Neural progenitor cell (in vitro differentiated cells): Measurements from ENCODE around the gene KLHL3. TPM values are rescaled to one million over a fixed set of nuclear protein-coding genes. Genes with fewer than 3 reads are reported as not detected.
A peak's percentile ranks its signal among the peaks of the same experiment; 100 is the strongest.

ENCODE experiments used
- DNase-seq: peaks from one replicate; pipeline ENCODE4 v3.0.0-alpha.2; 2016; ENCODE audit warnings: low spot score
- H2AFZ ChIP-seq: fragments of 200-600 bp; sonication (generic); replicated peaks from 2 replicates; pipeline ENCODE4 v1.6.1; 2016; ENCODE audit warnings: antibody characterized with exemption
- H3F3A ChIP-seq: fragments of 200-600 bp; sonication (generic); 2 replicates; pipeline ENCODE4 v1.6.1; 2016; ENCODE audit warnings: antibody characterized with exemption, low read depth
- H3K27ac ChIP-seq: fragments of 200-600 bp; sonication (generic); 2 replicates; pipeline ENCODE4 v1.5.1; 2016; ENCODE audit warnings: mild to moderate bottlenecking
- H3K27me3 ChIP-seq: fragments of 200-600 bp; sonication (generic); 2 replicates; pipeline ENCODE4 v1.6.1; 2016; ENCODE audit warnings: mild to moderate bottlenecking, moderate library complexity
- H3K36me3 ChIP-seq: fragments of 200-600 bp; sonication (generic); 2 replicates; pipeline ENCODE4 v1.5.1; 2016
- H3K4me1 ChIP-seq: fragments of 200-600 bp; sonication (generic); 2 replicates; pipeline ENCODE4 v1.6.1; 2016; ENCODE audit warnings: mixed run types
- H3K4me2 ChIP-seq: fragments of 200-600 bp; sonication (generic); 2 replicates; pipeline ENCODE4 v1.6.1; 2016
- H3K4me3 ChIP-seq: fragments of 200-600 bp; sonication (generic); 2 replicates; pipeline ENCODE4 v1.5.1; 2016
- H3K79me2 ChIP-seq: fragments of 200-600 bp; sonication (generic); 2 replicates; pipeline ENCODE4 v1.6.1; 2016; ENCODE audit warnings: low read depth
- H3K9ac ChIP-seq: fragments of 200-600 bp; sonication (generic); 2 replicates; pipeline ENCODE4 v1.6.1; 2016
- H3K9me3 ChIP-seq: fragments of 200-600 bp; sonication (generic); 2 replicates; pipeline ENCODE4 v1.5.1; 2016; ENCODE audit warnings: low read depth
- H4K20me1 ChIP-seq: fragments of 200-600 bp; sonication (generic); 2 replicates; pipeline ENCODE4 v1.6.1; 2016; ENCODE audit warnings: low read depth
- H3K27ac Mint-ChIP-seq: 3 replicates; pipeline ENCODE4 v1.8.0; 2021; ENCODE audit warnings: mixed read lengths
- H3K27me3 Mint-ChIP-seq: 2 replicates; pipeline ENCODE4 v1.8.0; 2022; ENCODE audit warnings: low read depth, mild to moderate bottlenecking, inconsistent platforms, moderate library complexity, mixed read lengths; ENCODE audit not compliant: insufficient read depth
- H3K36me3 Mint-ChIP-seq: 3 replicates; pipeline ENCODE4 v1.8.0; 2021; ENCODE audit warnings: mixed read lengths
- H3K4me1 Mint-ChIP-seq: 3 replicates; pipeline ENCODE4 v1.8.0; 2021; ENCODE audit warnings: mixed read lengths
- H3K4me3 Mint-ChIP-seq: 3 replicates; pipeline ENCODE4 v1.8.0; 2021; ENCODE audit warnings: mild to moderate bottlenecking, moderate library complexity, mixed read lengths
- H3K9me3 Mint-ChIP-seq: 3 replicates; pipeline ENCODE4 v1.8.0; 2020; ENCODE audit warnings: mixed read lengths
- EZH2 ChIP-seq: fragments of 200-600 bp; sonication (generic); IDR thresholded peaks from 2 replicates; pipeline ENCODE4 v1.6.1; 2017; ENCODE audit warnings: antibody characterized with exemption, mild to moderate bottlenecking, moderate library complexity
- EZH2phosphoT487 ChIP-seq: fragments of 200-600 bp; sonication (generic); IDR thresholded peaks from 2 replicates; pipeline ENCODE4 v1.6.1; 2017; ENCODE audit warnings: antibody characterized with exemption
- total RNA-seq: library from RNA; depleted of rRNA; stranded (reverse); fragments of >200 nt; gene quantifications from 2 replicates; pipeline ENCODE4 v1.2.3, GENCODE V29; 2015; ENCODE audit warnings: low replicate concordance
- TF ChIP-seq, protein P1 (sequence below): fragments of 200-600 bp; sonication (generic); IDR thresholded peaks from 2 replicates; pipeline ENCODE4 v1.5.1; 2017; ENCODE audit warnings: antibody characterized with exemption, mild to moderate bottlenecking

Gene KLHL3
- total RNA-seq, 1 donor from 2014 or later, result 26.8 TPM

- Histone ChIP-seq H3K27me3 (no peaks in the 10 kb centered on the region), H3K36me3 (no peaks in the 10 kb centered on the region), H3F3A (no peaks in the 10 kb centered on the region), H3K27ac (no peak overlapping the region), H2AFZ (no peak overlapping the region), H3K4me1 (no peaks in the 10 kb centered on the region), H4K20me1 (no peaks in the 10 kb centered on the region), H3K79me2 (no peaks in the 10 kb centered on the region), H3K4me2 (no peak overlapping the region), H3K9me3 (no peaks in the 10 kb centered on the region), H3K4me3 (no peak overlapping the region), H3K9ac (no peak overlapping the region)
- Mint-ChIP-seq H3K27me3 (peaks cover 3% of the 10 kb centered on the region), H3K27ac (no peak overlapping the region), H3K36me3 (peaks cover 11% of the 10 kb centered on the region), H3K4me3 (no peak overlapping the region), H3K9me3 (peaks cover 3% of the 10 kb centered on the region), H3K4me1 (peaks cover 12% of the 10 kb centered on the region)
- DNase-seq, result no peak
- TF ChIP-seq, protein P1, sequence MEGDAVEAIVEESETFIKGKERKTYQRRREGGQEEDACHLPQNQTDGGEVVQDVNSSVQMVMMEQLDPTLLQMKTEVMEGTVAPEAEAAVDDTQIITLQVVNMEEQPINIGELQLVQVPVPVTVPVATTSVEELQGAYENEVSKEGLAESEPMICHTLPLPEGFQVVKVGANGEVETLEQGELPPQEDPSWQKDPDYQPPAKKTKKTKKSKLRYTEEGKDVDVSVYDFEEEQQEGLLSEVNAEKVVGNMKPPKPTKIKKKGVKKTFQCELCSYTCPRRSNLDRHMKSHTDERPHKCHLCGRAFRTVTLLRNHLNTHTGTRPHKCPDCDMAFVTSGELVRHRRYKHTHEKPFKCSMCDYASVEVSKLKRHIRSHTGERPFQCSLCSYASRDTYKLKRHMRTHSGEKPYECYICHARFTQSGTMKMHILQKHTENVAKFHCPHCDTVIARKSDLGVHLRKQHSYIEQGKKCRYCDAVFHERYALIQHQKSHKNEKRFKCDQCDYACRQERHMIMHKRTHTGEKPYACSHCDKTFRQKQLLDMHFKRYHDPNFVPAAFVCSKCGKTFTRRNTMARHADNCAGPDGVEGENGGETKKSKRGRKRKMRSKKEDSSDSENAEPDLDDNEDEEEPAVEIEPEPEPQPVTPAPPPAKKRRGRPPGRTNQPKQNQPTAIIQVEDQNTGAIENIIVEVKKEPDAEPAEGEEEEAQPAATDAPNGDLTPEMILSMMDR, result no peak
These were observed 96.2 kb downstream of the KLHL3 start for GRCh38 chr5:137639645-137640044.

DNA sequence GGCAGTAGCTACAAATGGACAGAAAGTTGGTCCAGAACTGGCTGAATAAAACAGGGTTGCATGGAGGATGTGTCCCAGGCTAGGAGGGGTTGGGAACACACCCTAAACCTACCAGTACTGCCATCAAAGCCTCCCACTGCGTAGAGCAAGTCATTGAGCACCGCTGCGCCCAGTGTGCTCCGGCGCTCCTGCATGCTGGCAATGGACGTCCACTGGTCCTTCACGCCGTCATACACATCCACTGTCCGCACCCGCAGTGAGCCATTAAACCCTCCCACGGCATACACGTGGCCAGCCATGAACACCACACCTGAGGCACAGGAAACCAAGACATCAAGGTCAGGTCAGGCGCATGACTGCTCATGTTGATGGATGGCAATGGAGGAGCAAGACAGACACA is 97.0 kb downstream of the KLHL3 start:
- Histone ChIP-seq H3K9ac (no peak overlapping the region), H3K4me3 (no peak overlapping the region), H2AFZ (no peak overlapping the region), H3K36me3 (no peaks in the 10 kb centered on the region), H4K20me1 (no peaks in the 10 kb centered on the region), H3K9me3 (no peaks in the 10 kb centered on the region), H3K27ac (no peak overlapping the region), H3K79me2 (no peaks in the 10 kb centered on the region), H3K4me2 (no peak overlapping the region), H3K27me3 (no peaks in the 10 kb centered on the region), H3F3A (no peaks in the 10 kb centered on the region), H3K4me1 (no peaks in the 10 kb centered on the region)
- H3K4me1 Mint-ChIP-seq, result peaks cover 12% of the 10 kb centered on the region
- peaks cover 3% of the 10 kb centered on the region for H3K27me3 Mint-ChIP-seq
- H3K4me3 Mint-ChIP-seq, result no peak overlapping the region
- no peaks in the 10 kb centered on the region for H3K9me3 Mint-ChIP-seq
- TF ChIP-seq EZH2 (no peak), EZH2phosphoT487 (no peak)
- TF ChIP-seq, protein P1, result no peak
- peaks cover 15% of the 10 kb centered on the region for H3K36me3 Mint-ChIP-seq
- DNase-seq, result no peak
- no peak overlapping the region for H3K27ac Mint-ChIP-seq

GRCh38 chr5:137636830-137637714 is 98.8 kb downstream of the KLHL3 start:
- Mint-ChIP-seq H3K9me3 (peaks cover 7% of the 10 kb centered on the region), H3K36me3 (peaks cover 21% of the 10 kb centered on the region), H3K27ac (peak overlapping the region; percentile 72), H3K27me3 (peaks cover 3% of the 10 kb centered on the region), H3K4me3 (no peak overlapping the region), H3K4me1 (peaks cover 12% of the 10 kb centered on the region)
- Histone ChIP-seq H4K20me1 (no peaks in the 10 kb centered on the region), H3K27me3 (no peaks in the 10 kb centered on the region), H3K36me3 (no peaks in the 10 kb centered on the region), H2AFZ (no peak overlapping the region), H3K27ac (no peak overlapping the region), H3K9ac (no peak overlapping the region), H3K4me2 (no peak overlapping the region), H3F3A (no peaks in the 10 kb centered on the region), H3K79me2 (no peaks in the 10 kb centered on the region), H3K4me3 (no peak overlapping the region), H3K4me1 (no peaks in the 10 kb centered on the region), H3K9me3 (no peaks in the 10 kb centered on the region)
- TF ChIP-seq EZH2phosphoT487, result no peak
- TF ChIP-seq EZH2, result no peak
- TF ChIP-seq, protein P1, result no peak
- DNase-seq, result no peak
